Lower lobe of right lung (tissue), 2 donors: ENCODE results near the gene PSMC1. TPM values are rescaled to one million over a fixed set of nuclear protein-coding genes. Genes with fewer than 3 reads are reported as not detected.
A peak's percentile ranks its signal among the peaks of the same experiment; 100 is the strongest.

Experiments used
- ATAC-seq, 2 donors: fragments of 200-7000 bp; cut with Tn5 transposase; one replicate each; pipeline ENCODE4 v1.9.1; 2020 to 2022; ENCODE audit warnings: mild to moderate bottlenecking in 2 of 2, moderate library complexity in 2 of 2
- DNase-seq: peaks from one replicate; pipeline ENCODE4 v3.0.0-alpha.2; 2020
- H3K27ac ChIP-seq: fragments of 200-600 bp; one replicate; pipeline ENCODE4 v1.8.0; 2022
- H3K27me3 ChIP-seq: fragments of 200-600 bp; one replicate; pipeline ENCODE4 v1.8.0; 2022; ENCODE audit warnings: low read depth
- H3K36me3 ChIP-seq: fragments of 200-600 bp; one replicate; pipeline ENCODE4 v1.8.0; 2022; ENCODE audit warnings: mild to moderate bottlenecking
- H3K4me1 ChIP-seq: fragments of 200-600 bp; one replicate; pipeline ENCODE4 v1.8.0; 2022
- H3K4me3 ChIP-seq: fragments of 200-600 bp; one replicate; pipeline ENCODE4 v1.8.0; 2022; ENCODE audit warnings: mild to moderate bottlenecking
- H3K9me3 ChIP-seq: fragments of 200-600 bp; one replicate; pipeline ENCODE4 v1.8.0; 2022
- CTCF ChIP-seq: fragments of 200-600 bp; IDR thresholded peaks from one replicate; pipeline ENCODE4 v1.8.0; 2022; ENCODE audit warnings: antibody characterized with exemption, mild to moderate bottlenecking
- intact Hi-C: fragments of 100-400 bp; cut with DNase I; formaldehyde crosslinking; loops from one replicate; pipeline ENCODE4 v1.11.0; 2022
- total RNA-seq: library from RNA; stranded (reverse); fragmentation: NEBNext Ultra II Directional; extraction: Animal tissue kit (Norgen Biotek cat#: 25700); gene quantifications from one replicate; pipeline ENCODE4 v1.2.1, GENCODE V29; 2021
- donor health status: DM: no; HTN: yes; CAD: no; lungs with severe emphysema.

The PSMC1 gene
- total RNA-seq, 1 donor from 2014 or later, result 61.7 TPM

GRCh38 chr14:90276646-90277367, 20.5 kb downstream of the PSMC1 start:
- H3K27ac ChIP-seq, result no peak overlapping the region
- DNase-seq (peak; percentile 70), ATAC-seq (peak in 1 of 2 donors; percentile 56)
- peaks cover 68% of the 10 kb centered on the region for H3K36me3 ChIP-seq
- no peak overlapping the region for H3K4me3 ChIP-seq
- no peaks in the 10 kb centered on the region for H3K9me3 ChIP-seq
- H3K27me3 ChIP-seq, result no peaks in the 10 kb centered on the region
- peaks cover 14% of the 10 kb centered on the region for H3K4me1 ChIP-seq
- intact Hi-C loops, result no loop called here
- TF ChIP-seq CTCF, result no peak

- intact Hi-C loops, result no loop called here
- Histone ChIP-seq H3K9me3 (no peaks in the 10 kb centered on the region), H3K4me3 (no peak overlapping the region), H3K27me3 (no peaks in the 10 kb centered on the region), H3K36me3 (peaks cover 70% of the 10 kb centered on the region), H3K4me1 (peaks cover 14% of the 10 kb centered on the region), H3K27ac (no peak overlapping the region)
- DNase-seq (no peak), ATAC-seq (no peak)
- no peak for TF ChIP-seq CTCF
Measured at GRCh38 chr14:90277581-90278198, 21.3 kb downstream of the PSMC1 start.

GRCh38 chr14:90278199-90279175, 22.1 kb downstream of the PSMC1 start:
- ATAC-seq, result no peak
- H3K4me3 ChIP-seq, result no peak overlapping the region
- peaks cover 14% of the 10 kb centered on the region for H3K4me1 ChIP-seq
- peaks cover 70% of the 10 kb centered on the region for H3K36me3 ChIP-seq
- intact Hi-C loops, result no loop called here
- H3K9me3 ChIP-seq, result no peaks in the 10 kb centered on the region
- TF ChIP-seq CTCF, result no peak
- no peak overlapping the region for H3K27ac ChIP-seq
- DNase-seq, result no peak
- no peaks in the 10 kb centered on the region for H3K27me3 ChIP-seq

- no peak overlapping the region for H3K27ac ChIP-seq
- intact Hi-C loops, result no loop called here
- DNase-seq (no peak), ATAC-seq (no peak)
- peaks cover 11% of the 10 kb centered on the region for H3K4me1 ChIP-seq
- no peak overlapping the region for H3K4me3 ChIP-seq
- H3K9me3 ChIP-seq, result no peaks in the 10 kb centered on the region
- no peaks in the 10 kb centered on the region for H3K27me3 ChIP-seq
- H3K36me3 ChIP-seq, result peaks cover 77% of the 10 kb centered on the region
- no peak for TF ChIP-seq CTCF
Measured at GRCh38 chr14:90280096-90280495, 23.7 kb downstream of the PSMC1 start.

GRCh38 chr14:90281261-90281660, 24.9 kb downstream of the PSMC1 start:
- no peak for TF ChIP-seq CTCF
- no peaks in the 10 kb centered on the region for H3K9me3 ChIP-seq
- no peak overlapping the region for H3K4me3 ChIP-seq
- intact Hi-C loops, result no loop called here
- H3K36me3 ChIP-seq, result peaks cover 87% of the 10 kb centered on the region
- ATAC-seq, result no peak
- no peaks in the 10 kb centered on the region for H3K27me3 ChIP-seq
- no peak overlapping the region for H3K27ac ChIP-seq
- H3K4me1 ChIP-seq, result no peaks in the 10 kb centered on the region
- no peak for DNase-seq
